ENCODE data around the gene PRKN.

GRCh38 chr6:161410076-161410475, 1317.5 kb downstream of the PRKN start:
- no peak for TF ChIP-seq CTCF (IDR thresholded peaks at IDR 0.05)
- no peak for TF ChIP-seq POLR2A (IDR thresholded peaks at IDR 0.05)
